Thyroid gland (tissue), 4 donors: Measurements from ENCODE around the gene DUSP10.

ENCODE experiments used
- CTCF ChIP-seq, 6 experiments: fragments of 200-600 bp in 3 of 6; fragments of 450-650 bp in 3 of 6; sonication (generic) in 3 of 6; IDR thresholded peaks; one replicate each; pipeline ENCODE4 v1.5.1; 2016 to 2019; ENCODE audit warnings: antibody characterized with exemption in 6 of 6, mild to moderate bottlenecking in 2 of 6, inconsistent platforms in 1 of 6, moderate library complexity in 1 of 6
- POLR2A ChIP-seq, 2 donors: fragments of 450-650 bp; IDR thresholded peaks; one replicate each; pipeline ENCODE4 v1.6.1; 2017; ENCODE audit warnings: antibody characterized with exemption in 2 of 2, mild to moderate bottlenecking in 2 of 2, moderate library complexity in 1 of 2

DNA sequence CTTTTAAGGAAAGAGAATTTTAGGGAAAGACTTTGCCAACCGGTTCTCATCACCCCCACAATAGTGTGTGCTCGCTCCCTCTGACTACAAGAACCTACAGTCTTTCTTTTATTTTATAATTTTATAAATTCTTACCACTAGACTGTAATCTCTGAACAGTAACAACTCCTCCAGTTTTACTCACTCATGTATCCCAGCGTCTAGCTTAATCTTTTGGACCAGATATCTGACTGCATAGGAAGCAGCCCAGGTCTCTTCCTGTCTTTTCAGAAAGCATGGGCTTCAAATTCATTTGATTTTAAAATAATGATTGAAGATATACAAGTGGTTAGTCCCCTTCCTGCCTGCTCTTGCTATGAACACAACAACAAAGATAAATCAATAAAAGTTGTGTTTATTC is 19.0 kb upstream of the DUSP10 start:
- TF ChIP-seq CTCF (IDR thresholded peaks at IDR 0.05) (no peak), POLR2A (IDR thresholded peaks at IDR 0.05) (no peak)
